Activated naive CD4-positive, alpha-beta T cell (primary cell): ENCODE results near the gene PEAR1.
"Not testable (repeated sequence)": the region's sequence is repeated elsewhere in the genome, so short reads cannot be mapped to it uniquely, and the experiment has no call there.

Experiments used
- DNase-seq, 4 experiments: peaks; one replicate each; lab custom pipeline; 2025; lab: John Stamatoyannopoulos, UW

The PEAR1 gene

GRCh38 chr1:156921053-156921529 is 27.6 kb downstream of the PEAR1 start:
- no peak for DNase-seq

GRCh38 chr1:156922986-156923669 is 29.6 kb downstream of the PEAR1 start:
- DNase-seq: no peak

DNA sequence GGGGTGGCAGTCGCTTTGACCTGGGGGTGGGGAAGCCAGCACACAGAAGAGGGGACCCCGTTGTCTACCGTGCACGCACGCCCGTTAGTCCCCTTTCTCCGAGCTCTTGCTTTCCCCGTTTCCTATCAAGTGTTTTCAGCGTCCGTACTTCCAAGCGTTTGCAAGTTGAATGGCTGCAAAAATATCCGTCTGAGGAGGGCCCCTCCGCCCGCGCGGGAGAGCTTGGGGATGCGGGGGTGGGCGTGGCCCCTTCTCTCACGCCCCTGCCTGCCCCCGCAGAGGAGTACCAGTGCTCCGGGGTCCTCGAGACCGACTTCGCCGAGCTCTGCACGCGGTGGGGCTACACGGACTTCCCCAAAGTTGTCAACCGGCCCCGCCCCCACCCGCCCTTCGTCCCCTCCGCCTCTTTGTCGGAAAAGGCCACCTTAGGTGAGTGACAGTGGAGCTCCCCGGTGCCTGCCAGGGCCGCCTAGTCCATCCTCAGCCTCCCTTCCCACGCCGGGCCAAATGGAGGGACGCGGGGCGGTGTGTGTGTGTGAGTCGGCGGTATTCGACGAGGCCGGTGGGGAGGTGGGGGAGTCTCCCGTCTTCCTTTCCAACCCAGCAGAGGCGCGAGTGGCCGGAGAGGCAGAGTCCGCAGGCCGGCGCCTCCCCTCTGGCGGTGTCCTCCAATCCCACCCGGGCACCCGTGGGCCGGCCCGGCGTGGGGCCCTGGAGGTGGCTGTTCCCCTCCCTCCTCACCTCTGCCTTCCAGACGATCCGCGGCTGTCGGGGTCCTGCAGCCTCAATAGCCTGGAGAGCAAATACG is 30.4 kb downstream of the PEAR1 start:
- DNase-seq: no peak

DNA sequence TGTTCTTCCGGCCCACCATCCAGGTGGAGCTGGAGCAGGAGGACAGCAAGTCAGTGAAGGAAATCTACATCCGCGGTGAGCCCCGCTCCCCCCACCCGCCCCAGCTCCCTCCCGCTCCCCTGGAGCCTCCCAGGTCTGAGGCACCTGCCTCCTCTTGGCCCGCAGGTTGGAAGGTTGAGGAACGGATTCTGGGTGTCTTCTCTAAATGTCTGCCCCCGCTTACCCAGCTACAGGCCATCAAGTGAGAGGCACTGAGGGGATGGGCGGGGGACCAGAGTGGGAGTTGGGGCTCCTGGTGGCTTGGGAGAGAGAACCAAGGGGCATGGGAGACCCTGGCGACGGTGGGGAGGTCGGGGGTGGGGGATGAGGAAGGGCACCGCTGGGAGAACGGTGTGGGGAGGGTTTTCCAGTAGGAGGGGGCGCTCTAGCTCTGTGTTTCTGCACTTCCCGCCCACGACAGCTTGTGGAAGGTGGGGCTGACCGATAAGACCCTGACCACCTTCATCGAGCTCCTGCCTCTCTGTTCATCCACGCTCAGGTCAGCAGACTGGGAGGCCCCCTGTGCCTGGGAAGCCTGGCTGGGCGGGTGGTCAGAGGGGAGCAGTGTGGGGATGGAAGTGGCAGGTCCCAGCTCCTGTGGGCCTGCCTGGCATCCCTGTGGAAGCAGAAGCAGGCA is 31.1 kb downstream of the PEAR1 start:
- DNase-seq: no peak

- DNase-seq: no peak
These were observed 31.9 kb downstream of the PEAR1 start for GRCh38 chr1:156925154-156926010.

- no peak for DNase-seq
These were observed 32.7 kb downstream of the PEAR1 start for GRCh38 chr1:156926175-156926574.

DNA sequence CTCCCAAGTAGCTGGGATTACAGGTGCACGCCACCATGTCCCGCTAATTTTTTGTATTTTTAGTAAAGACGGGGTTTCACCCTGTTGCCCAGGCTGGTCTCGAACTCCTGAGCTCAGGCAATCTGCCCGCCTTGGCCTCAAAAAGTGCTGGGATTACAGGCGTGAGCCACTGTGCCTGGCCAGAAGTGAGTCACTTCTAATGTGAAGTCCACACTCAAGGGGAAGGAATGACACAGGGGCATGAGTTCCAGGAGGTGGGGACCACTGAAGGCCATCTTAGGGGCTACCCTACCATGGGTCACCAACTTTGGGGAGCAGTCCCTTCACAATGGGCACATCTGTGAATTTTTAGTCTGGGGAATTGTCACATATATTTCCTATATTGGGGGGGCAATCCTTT is 33.2 kb downstream of the PEAR1 start:
- not testable (repeated sequence) for DNase-seq

DNA sequence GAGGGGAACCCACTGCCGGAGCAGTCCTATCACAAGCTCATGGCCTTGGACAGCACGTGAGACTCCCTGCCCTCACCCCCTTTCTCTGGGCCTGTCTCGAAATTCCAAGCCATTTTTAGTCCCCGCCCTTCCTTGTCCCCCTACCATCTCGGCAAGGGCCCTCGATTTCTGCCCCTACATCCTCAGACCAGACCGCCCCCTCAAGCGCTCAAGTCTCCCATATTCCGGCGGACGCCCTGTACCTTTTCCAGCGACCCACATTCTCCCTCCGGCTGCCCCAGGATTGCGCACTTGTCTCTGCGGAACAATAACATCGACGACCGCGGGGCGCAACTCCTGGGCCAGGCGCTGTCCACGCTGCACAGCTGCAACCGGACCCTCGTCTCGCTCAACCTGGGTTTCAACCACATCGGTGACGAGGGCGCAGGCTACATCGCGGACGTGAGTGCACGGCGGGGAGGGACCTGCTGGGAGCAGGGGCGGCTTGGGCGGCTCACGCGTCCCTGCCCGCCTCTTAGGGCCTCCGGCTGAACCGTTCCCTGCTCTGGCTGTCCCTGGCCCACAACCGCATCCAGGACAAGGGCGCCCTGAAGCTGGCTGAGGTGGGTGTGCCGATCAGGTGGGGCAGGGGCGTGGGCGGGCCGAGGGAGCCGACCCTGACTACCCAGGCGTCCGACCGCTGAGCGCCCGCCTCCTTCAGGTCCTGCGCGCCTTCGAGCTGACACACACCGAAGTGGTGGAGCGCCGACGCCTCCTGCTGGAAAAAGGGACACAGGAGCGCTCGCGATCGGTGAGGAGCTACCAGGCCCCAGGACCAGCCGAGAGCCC is 33.9 kb downstream of the PEAR1 start:
- DNase-seq: peak in 3 of 4 experiments; percentile 26 to 61 (median 37)

- DNase-seq: no peak
These were observed 34.6 kb downstream of the PEAR1 start for GRCh38 chr1:156928043-156928602.

- no peak for DNase-seq
These were observed 36.2 kb downstream of the PEAR1 start for GRCh38 chr1:156929596-156930238.

DNA sequence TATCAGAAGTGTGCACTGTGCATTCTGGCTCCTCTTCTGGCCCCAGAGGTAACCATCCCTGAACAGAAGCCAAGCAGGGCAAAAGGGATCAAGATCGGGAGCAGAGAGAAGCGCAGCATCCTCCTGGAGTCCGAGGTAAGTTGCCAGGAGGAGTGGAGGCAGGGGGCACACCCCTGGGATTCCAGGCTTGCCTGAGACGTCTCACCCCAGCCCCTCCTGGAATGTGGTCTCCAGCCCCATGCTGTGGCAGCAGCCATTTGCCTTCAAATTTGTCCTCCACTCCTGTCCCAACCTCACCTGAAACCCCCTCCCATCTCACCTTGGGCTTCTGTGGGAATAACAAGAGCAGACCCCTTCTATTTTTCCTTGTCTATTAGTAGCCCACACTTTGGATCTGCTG is 37.0 kb downstream of the PEAR1 start:
- no peak for DNase-seq

DNA sequence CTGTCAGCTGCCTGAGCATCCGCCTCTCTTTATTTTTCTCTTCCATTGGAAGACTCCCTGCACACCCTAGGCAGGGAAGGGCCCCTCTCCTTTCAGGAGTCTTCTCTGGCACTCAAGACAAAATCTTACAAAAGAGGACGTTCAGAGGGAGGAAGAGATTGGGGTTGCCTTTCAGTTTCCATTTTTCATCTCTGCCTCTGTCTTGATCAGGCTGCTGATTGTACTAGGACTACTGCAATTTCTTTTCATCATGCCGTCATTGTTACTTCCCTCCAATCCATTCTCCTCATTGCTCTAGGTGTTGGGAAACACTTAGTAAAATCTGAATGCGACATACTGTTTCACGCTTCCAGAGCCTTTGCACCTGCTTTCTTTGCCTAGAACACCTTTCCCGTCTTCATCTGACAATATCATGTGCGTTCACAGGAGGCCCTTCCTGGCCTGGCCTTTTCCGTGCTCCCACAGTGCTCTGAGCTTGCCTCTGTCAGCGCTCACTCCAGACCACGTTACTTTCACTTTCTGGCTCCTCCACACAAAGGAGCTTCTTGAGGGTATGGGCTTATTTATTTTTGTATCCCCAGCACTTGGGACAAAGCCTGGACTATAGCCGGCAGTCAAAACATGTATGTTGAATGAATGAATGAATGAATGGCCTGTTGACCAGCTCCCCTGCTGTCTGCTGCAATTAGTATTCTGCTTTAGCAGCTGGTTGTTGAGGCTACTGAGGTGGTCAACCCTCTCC is 37.9 kb downstream of the PEAR1 start:
- no peak for DNase-seq

DNA sequence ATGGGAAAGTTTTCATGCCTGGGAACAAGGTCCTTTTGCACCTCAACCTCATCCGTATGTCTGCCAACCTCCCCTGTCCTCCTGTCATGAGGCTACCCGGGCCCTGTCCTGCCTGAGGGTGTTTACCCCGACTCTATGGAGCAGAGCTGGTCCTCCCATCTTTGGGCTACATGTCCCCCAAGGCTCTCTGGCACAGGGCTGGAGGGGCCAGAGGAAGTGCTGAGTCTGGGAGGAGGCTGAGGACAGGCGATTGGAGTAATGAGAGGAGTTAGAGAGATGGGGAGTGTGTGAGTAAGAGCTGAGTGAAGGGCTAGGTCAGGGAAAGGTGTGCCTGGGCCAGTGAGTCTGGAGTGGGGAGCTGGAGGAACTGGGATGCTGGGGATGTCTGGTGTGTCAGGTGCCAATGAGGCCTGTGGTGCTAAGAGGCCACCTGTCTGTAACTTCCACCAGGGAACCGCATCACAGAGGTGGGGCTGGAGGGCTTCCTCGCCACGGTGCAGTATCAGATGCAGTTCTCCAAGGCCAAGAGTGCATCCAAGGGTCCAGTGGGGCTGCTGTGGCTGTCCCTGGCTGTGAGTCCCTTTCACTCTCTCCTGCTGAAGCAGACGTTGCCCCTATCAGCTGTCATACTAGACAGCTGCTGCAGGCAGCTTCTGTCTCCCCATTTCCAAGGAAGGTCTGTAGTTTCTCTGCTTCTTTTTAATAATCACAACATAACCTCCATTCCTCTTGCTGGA is 38.6 kb downstream of the PEAR1 start:
- DNase-seq: no peak

DNA sequence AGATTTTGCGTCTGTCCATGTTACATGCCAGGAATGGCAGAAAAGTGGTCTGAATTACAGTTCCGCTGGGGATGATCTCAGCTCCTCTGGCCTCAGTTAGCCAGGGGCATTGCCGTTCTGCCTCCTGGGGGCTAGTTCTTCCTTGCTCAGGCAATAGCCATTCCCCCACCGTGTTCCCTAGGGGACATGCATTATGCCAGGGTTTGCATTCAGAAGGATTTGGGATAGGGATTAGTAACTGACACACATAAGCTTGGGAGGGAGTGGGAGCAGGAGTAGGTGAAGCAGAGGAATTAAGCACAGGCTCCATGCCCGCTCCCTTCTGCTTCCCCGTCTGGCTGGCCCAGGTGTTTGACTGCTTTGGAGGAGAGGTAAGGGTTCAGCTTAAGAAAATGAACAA is 39.6 kb downstream of the PEAR1 start:
- no peak for DNase-seq

GRCh38 chr1:156935505-156936128 is 42.1 kb downstream of the PEAR1 start:
- no peak for DNase-seq

DNA sequence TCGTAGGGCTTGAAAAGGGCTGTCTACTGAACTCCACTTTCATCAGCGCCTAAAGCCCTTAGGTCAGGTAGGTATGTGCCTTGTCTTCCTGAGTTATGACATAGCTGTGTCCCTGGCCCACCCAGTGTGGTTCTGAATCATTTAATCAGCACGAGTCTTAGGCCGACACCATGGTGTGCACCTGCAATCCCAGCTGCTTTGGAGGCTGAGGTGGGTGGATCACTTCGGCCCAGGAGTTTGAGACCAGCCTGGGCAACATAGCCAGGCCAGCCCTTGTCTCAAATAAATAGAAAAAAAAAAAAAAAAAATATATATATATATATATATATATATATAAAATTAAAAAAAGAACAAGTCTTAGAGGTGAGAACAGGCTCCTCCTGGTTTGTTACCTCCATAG is 42.7 kb downstream of the PEAR1 start:
- DNase-seq: no peak

DNA sequence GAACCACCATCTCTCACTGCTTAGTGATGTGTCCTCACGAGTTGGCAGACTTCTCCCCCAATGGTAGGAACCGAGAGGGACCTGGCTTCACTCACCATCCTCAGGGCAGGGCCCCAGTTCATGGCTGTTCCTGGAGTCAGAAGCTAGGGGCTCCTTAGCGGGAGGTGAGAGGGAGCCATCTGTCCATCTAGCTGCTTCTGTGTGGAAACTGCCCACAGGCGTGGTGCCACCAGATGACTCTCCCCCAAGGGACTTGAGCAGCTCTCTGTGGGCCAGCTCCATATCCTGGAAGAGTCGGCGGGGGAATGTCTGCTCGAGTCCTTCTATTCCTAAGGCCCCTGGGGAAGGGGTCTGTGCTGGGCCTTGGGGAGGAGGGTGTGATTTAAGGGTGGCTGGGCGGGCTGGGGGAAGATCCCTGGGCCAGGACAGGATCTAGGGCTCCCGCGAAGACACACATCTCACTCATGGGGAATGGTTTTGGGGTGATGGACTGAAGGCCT is 43.3 kb downstream of the PEAR1 start:
- DNase-seq: no peak

DNA sequence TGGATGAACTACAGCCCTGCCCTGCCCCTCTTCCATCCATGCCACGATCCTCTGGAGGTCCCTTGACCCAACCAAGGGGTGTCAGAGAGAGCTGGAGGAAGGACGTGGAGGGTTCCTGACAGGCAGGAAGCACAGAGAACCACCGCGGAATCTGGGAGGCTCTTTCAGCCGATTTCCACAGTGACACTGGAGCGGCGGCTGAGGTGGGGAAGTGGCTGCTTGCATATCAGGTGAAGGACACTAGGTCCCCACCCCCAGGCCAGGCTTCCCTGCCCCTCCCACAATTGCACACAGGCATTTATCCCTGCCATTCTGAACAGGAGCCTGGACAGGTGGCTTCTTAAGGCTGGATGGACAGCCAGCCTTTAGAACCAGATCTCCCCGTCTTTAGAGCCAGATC is 44.4 kb downstream of the PEAR1 start:
- DNase-seq: no peak
